ENCODE data around the gene ALKBH5.

The ALKBH5 gene

DNA sequence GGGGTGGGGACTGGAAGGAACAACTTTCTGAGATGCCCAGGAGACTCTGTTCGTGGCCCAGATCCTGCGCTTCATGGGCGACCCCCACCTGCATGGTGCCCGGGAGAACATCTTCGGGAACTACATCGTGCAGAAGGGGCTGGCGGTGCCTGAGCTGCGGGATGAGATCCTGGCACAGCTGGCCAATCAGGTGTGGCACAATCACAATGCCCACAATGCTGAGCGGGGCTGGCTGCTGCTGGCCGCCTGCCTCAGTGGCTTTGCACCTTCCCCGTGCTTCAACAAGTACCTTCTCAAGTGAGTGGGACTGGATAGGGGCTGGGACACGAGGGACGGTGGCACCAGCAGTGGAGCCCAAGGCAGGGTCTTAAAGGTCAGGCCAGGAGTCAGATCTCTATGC, 37.8 kb upstream of the ALKBH5 start:
- Mint-ChIP-seq H3K36me3 (ENCODE audit: insufficient read depth) (peaks cover 1% of the 10 kb centered on the region), H3K4me3 (no peak overlapping the region), H3K27me3 (no peaks in the 10 kb centered on the region), H3K9me3 (no peaks in the 10 kb centered on the region), H3K27ac (ENCODE audit: low read depth) (no peak overlapping the region), H3K4me1 (peaks cover 7% of the 10 kb centered on the region)
- no peak for DNase-seq (ENCODE audit: low spot score in 2 of 2)
- no peak for ATAC-seq (replicated peaks; ENCODE audit: extremely low read depth, poor library complexity, severe bottlenecking)

DNA sequence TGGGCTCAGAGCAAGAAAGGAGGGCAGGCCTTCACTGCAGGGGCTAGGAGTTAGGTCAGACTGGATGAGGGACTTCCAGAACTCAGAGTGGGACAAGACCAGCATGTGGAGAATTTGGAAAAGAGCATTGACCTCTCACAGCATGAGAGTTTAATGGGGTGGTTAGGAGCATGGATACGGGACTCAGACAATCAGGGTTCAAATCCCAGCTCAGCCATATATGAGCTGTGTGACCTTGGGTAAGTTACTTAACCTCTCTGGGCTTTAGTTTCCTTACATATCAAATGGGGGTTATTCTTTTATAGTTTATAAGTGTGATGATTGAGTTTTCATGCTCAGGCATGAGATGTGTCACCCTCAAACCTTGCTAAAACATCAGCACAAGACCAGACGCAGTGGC, 37.4 kb upstream of the ALKBH5 start:
- H3K4me1 Mint-ChIP-seq: peaks cover 2% of the 10 kb centered on the region
- no peaks in the 10 kb centered on the region for H3K27me3 Mint-ChIP-seq
- no peaks in the 10 kb centered on the region for H3K9me3 Mint-ChIP-seq
- ATAC-seq (replicated peaks; ENCODE audit: extremely low read depth, poor library complexity, severe bottlenecking): no peak
- no peak overlapping the region for H3K27ac Mint-ChIP-seq (ENCODE audit: low read depth)
- DNase-seq (ENCODE audit: low spot score in 2 of 2): no peak
- no peak overlapping the region for H3K4me3 Mint-ChIP-seq
- H3K36me3 Mint-ChIP-seq (ENCODE audit: insufficient read depth): peaks cover 1% of the 10 kb centered on the region

DNA sequence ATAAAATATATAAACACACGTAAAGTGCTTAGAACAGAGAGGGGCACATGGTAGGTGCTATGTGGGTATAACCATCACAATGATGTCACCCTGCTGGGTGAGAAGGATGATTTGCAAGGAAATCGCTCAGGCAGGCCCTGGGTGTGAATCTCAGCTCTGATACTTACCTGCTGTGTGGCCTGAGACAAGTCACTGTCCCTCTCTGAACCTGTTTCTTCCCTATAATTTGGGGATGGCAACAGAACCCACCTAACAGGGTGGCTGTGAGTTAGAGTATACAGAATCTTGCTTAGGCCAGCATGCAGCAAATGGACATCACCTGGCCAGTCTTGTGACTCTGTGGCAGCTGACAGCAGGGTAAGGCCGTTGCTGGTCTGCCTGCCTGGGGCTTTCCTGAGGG, 36.6 kb upstream of the ALKBH5 start:
- DNase-seq (ENCODE audit: low spot score in 2 of 2) (no peak), ATAC-seq (replicated peaks; ENCODE audit: extremely low read depth, poor library complexity, severe bottlenecking) (no peak)
- H3K27ac Mint-ChIP-seq (ENCODE audit: low read depth): no peak overlapping the region
- no peaks in the 10 kb centered on the region for H3K9me3 Mint-ChIP-seq
- H3K4me1 Mint-ChIP-seq: no peaks in the 10 kb centered on the region
- peaks cover 1% of the 10 kb centered on the region for H3K36me3 Mint-ChIP-seq (ENCODE audit: insufficient read depth)
- no peaks in the 10 kb centered on the region for H3K27me3 Mint-ChIP-seq
- H3K4me3 Mint-ChIP-seq: no peak overlapping the region

DNA sequence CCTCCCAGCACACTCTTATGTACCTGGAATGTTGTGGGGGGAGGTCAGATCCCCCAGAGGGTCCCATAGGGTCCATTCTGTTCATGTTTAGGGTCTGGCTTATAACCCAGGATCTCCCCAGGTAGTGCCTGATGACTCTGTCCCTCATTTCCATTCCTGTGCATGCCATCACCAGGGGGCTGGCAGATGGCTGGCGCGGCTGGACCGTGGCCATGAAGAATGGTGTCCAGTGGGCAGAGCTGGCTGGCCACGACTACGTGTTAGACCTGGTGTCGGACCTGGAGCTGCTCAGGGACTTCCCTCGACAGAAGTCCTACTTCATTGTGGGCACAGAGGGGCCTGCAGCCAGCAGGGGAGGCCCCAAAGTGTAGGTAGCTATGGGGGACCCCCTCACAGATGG, 35.0 kb upstream of the ALKBH5 start:
- H3K36me3 Mint-ChIP-seq (ENCODE audit: insufficient read depth): no peaks in the 10 kb centered on the region
- no peaks in the 10 kb centered on the region for H3K9me3 Mint-ChIP-seq
- H3K27ac Mint-ChIP-seq (ENCODE audit: low read depth): no peak overlapping the region
- peaks cover 3% of the 10 kb centered on the region for H3K4me1 Mint-ChIP-seq
- DNase-seq (ENCODE audit: low spot score in 2 of 2): no peak
- H3K4me3 Mint-ChIP-seq: no peak overlapping the region
- H3K27me3 Mint-ChIP-seq: no peaks in the 10 kb centered on the region
- ATAC-seq (replicated peaks; ENCODE audit: extremely low read depth, poor library complexity, severe bottlenecking): no peak

DNA sequence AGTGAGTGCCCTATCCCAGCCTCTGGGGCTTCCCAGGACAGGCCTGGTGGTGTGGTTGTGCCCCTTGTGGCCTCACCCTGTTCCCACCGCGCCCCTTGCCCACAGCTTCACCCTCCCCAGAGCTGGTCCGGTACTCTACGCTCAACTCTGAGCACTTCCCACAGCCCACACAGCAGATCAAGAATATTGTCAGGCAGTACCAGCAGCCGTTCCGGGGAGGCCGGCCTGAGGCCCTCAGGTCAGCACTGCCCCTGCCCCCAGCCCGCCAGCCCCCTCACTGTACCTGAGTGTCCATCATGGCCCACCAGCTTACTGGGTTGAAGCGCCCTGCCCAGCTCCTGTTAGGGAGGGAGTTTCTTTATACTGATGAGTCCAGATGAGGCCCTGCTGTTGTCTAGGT, 32.3 kb upstream of the ALKBH5 start:
- Mint-ChIP-seq H3K27ac (ENCODE audit: low read depth) (no peak overlapping the region), H3K9me3 (no peaks in the 10 kb centered on the region), H3K4me3 (no peak overlapping the region), H3K4me1 (peaks cover 9% of the 10 kb centered on the region), H3K36me3 (ENCODE audit: insufficient read depth) (no peaks in the 10 kb centered on the region), H3K27me3 (no peaks in the 10 kb centered on the region)
- no peak for ATAC-seq (replicated peaks; ENCODE audit: extremely low read depth, poor library complexity, severe bottlenecking)
- no peak for DNase-seq (ENCODE audit: low spot score in 2 of 2)

DNA sequence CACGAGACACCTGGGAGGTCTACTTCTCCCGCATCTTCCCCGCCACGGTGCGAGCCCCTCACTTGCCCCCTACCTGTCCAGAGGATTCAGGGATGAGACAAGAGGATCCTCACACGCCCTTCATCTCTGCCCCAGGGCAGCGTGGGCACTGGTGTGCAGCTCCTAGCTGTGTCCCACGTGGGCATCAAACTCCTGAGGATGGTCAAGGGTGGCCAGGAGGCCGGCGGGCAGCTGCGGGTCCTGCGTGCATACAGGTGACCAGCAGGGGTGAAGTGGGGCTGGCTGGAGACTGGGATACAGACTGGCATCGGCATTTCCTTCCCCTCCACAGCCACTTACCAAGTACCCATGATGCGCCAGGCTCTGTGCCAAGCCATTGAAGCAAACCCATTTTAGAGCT, 28.4 kb upstream of the ALKBH5 start:
- ATAC-seq (replicated peaks; ENCODE audit: extremely low read depth, poor library complexity, severe bottlenecking) (no peak), DNase-seq (ENCODE audit: low spot score in 2 of 2) (no peak)
- H3K36me3 Mint-ChIP-seq (ENCODE audit: insufficient read depth): peaks cover 4% of the 10 kb centered on the region
- H3K27me3 Mint-ChIP-seq: no peaks in the 10 kb centered on the region
- no peak overlapping the region for H3K27ac Mint-ChIP-seq (ENCODE audit: low read depth)
- H3K4me3 Mint-ChIP-seq: no peak overlapping the region
- no peaks in the 10 kb centered on the region for H3K9me3 Mint-ChIP-seq
- peaks cover 22% of the 10 kb centered on the region for H3K4me1 Mint-ChIP-seq

DNA sequence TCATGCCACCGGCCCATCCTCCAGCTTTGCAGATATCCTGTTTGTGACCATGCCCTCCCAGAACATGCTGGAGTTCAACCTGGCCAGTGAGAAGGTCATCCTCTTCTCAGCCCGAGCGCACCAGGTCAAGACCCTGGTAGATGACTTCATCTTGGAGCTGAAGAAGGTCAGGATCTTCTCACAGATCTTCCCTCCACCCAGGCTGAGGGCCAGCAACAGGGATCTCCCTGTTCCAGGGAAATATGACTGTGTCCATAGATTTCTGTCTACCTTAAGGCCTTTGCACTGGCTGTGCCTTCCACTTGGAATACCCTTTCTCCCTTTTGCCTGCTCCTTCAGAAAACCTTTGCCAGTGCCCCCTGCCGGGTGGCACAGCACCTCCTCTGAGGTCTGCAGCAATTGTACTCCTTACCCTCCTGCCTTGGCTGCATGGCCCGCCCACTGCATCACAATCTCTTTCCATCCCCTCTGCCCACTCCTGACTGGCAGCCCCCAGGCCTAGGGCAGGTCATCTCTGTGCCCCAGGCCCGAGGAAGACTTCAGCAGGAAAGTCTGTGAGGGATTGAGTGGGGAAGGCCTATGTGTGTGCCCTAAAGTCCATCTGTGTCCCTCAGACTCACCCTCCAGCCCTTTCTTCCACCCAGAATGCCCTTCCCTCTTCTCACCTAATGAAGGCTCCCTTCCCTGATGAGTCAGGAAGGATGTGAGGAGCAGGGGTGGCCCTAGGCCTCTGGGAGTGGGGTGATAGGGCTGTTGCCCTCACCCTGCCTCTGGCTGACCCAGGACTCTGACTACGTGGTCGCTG, 27.3 kb upstream of the ALKBH5 start:
- Mint-ChIP-seq H3K4me1 (peaks cover 22% of the 10 kb centered on the region), H3K27me3 (no peaks in the 10 kb centered on the region), H3K27ac (ENCODE audit: low read depth) (peak overlapping the region; percentile 79), H3K4me3 (no peak overlapping the region), H3K36me3 (ENCODE audit: insufficient read depth) (peaks cover 4% of the 10 kb centered on the region), H3K9me3 (no peaks in the 10 kb centered on the region)
- no peak for DNase-seq (ENCODE audit: low spot score in 2 of 2)
- ATAC-seq (replicated peaks; ENCODE audit: extremely low read depth, poor library complexity, severe bottlenecking): no peak

DNA sequence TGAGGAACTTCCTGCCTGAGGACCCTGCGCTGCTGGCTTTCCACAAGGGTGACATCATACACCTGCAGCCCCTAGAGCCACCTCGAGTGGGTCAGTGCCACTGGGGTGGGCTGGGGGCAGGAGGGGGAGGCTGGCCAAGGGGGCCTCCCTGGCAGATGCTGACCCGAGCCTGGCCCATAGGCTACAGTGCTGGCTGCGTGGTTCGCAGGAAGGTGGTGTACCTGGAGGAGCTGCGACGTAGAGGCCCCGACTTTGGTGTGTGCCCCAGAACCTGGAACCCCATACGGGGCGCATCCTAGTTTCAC, 26.7 kb upstream of the ALKBH5 start:
- H3K4me3 Mint-ChIP-seq: no peak overlapping the region
- H3K4me1 Mint-ChIP-seq: peaks cover 22% of the 10 kb centered on the region
- peaks cover 4% of the 10 kb centered on the region for H3K36me3 Mint-ChIP-seq (ENCODE audit: insufficient read depth)
- no peak overlapping the region for H3K27ac Mint-ChIP-seq (ENCODE audit: low read depth)
- no peaks in the 10 kb centered on the region for H3K27me3 Mint-ChIP-seq
- no peaks in the 10 kb centered on the region for H3K9me3 Mint-ChIP-seq
- ATAC-seq (replicated peaks; ENCODE audit: extremely low read depth, poor library complexity, severe bottlenecking): no peak
- no peak for DNase-seq (ENCODE audit: low spot score in 2 of 2)

DNA sequence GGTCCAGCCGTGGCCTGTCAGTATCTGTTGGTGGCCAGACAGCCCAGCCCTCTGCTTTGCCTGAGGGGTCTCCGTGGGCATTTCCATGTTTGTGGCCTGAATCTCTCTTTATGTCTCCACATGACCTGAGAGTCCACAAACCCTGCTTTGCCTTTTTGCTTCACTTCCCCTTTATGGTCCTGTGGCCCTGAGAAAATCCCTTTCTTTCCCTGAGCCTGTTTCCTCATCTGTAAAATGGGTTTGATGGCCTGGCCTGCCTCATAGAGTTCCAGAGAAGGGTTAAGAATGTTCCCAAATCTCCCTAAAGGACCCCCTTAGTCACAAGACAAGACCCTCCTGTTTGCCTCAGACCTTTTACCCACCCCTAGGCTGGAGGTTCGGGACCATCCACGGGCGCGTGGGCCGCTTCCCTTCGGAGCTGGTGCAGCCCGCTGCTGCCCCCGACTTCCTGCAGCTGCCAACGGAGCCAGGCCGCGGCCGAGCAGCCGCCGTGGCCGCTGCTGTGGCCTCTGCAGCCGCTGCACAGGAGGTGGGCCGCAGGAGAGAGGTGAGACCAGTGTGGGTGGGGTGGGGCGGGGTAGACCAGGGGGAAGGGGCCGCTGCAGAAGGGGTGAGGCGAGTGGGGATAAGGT, 26.2 kb upstream of the ALKBH5 start:
- H3K4me3 Mint-ChIP-seq: peak overlapping the region; percentile 80
- H3K36me3 Mint-ChIP-seq (ENCODE audit: insufficient read depth): peaks cover 4% of the 10 kb centered on the region
- H3K27me3 Mint-ChIP-seq: no peaks in the 10 kb centered on the region
- H3K9me3 Mint-ChIP-seq: no peaks in the 10 kb centered on the region
- peak overlapping the region; percentile 86 for H3K27ac Mint-ChIP-seq (ENCODE audit: low read depth)
- DNase-seq (ENCODE audit: low spot score in 2 of 2) (no peak), ATAC-seq (replicated peaks; ENCODE audit: extremely low read depth, poor library complexity, severe bottlenecking) (no peak)
- peaks cover 22% of the 10 kb centered on the region for H3K4me1 Mint-ChIP-seq

DNA sequence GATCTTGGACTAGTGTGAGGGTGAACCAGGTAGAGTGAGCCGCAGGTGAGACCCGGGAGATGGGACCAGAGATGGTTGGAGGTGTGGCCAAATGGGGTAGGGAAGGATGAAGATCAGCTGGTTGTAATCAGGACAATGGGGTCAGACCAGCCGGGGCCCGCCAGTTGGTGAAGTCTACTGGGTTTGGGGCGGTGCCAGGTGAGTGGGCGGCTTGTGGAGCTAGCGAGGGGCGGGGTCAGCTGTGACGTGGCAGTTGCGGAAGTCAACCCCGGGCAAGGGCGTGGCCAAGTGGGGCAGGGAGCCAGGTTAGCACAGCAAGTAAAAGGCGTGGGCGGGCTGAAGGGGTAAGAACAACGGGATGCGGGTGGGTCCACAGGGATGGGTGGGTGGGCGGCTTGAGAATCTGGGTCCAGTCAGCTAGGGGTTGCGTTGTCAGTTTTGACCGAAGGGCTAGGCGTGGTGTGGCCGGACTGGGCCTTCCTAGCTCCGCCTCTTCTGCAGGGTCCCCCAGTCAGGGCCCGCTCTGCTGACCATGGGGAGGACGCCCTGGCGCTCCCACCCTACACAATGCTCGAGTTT, 25.5 kb upstream of the ALKBH5 start:
- Mint-ChIP-seq H3K36me3 (ENCODE audit: insufficient read depth) (peaks cover 4% of the 10 kb centered on the region), H3K4me3 (peak overlapping the region; percentile 80), H3K27me3 (no peaks in the 10 kb centered on the region), H3K4me1 (peaks cover 22% of the 10 kb centered on the region), H3K27ac (ENCODE audit: low read depth) (peak overlapping the region; percentile 86), H3K9me3 (no peaks in the 10 kb centered on the region)
- DNase-seq (ENCODE audit: low spot score in 2 of 2) (peak; percentile 89 to 94), ATAC-seq (replicated peaks; ENCODE audit: extremely low read depth, poor library complexity, severe bottlenecking) (peak; percentile 86)

DNA sequence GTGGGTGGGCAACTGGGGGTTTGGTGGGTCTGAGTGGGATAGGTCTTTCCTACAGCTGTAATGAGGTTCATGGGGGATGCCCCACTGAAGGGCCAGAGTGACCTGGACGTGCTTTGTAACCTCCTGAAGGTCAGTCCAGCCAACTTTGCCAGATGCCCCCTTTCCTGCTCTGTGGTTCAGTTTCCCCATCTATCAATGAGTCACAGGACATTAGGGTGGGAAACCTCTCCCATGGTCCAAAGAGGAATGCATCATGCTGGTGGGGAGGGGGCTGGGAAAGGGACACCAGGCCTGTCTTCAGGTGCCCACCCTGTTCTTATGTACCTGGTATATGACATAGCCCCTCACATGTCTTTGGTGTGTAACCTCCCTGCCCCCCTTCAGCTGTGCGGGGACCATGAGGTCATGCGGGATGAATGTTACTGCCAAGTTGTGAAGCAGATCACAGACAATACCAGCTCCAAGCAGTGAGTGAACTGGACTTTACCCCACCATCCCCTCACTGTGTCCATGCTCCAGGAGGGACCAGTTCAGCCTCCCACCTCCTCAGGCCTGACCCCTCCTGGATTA, 24.0 kb upstream of the ALKBH5 start:
- Mint-ChIP-seq H3K36me3 (ENCODE audit: insufficient read depth) (peaks cover 4% of the 10 kb centered on the region), H3K9me3 (no peaks in the 10 kb centered on the region), H3K27me3 (no peaks in the 10 kb centered on the region), H3K4me1 (peaks cover 13% of the 10 kb centered on the region), H3K4me3 (peak overlapping the region; percentile 74), H3K27ac (ENCODE audit: low read depth) (peak overlapping the region; percentile 80)
- ATAC-seq (replicated peaks; ENCODE audit: extremely low read depth, poor library complexity, severe bottlenecking) (no peak), DNase-seq (ENCODE audit: low spot score in 2 of 2) (no peak)

DNA sequence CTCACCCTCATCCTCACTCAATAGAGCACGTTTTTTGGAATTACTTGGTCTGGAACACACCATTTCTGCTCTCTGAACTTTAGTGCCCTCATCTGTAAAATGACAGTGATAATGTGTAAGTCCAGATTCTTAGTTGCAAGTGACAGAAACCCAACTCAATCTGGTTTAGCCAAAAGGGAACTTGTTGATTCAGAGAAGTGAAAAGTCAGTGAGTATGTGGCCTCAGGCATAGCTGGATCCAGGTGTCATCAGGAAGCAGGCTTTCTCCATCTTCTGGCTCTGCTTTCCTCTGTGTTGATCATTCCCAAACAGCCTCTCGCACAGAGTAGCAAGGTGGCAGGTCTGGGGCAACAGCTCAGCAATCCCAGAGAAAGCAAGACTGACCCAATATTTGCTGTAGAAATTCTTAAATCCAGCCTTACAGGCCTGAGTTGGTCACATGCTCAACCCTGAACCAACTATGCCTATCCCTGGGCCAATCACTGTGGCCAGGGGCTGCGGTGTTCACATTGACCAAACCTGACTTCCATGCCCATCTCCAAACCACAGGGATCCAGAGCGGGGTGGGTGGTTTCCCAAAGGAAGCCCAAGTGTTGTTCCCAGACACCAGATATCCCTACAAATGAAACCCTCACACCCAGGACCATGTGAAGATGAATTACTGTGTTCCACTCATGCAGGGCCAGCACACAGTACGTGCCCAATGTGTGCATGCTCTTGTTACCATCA, 23.3 kb upstream of the ALKBH5 start:
- H3K27ac Mint-ChIP-seq (ENCODE audit: low read depth): no peak overlapping the region
- H3K9me3 Mint-ChIP-seq: no peaks in the 10 kb centered on the region
- no peaks in the 10 kb centered on the region for H3K27me3 Mint-ChIP-seq
- no peak for ATAC-seq (replicated peaks; ENCODE audit: extremely low read depth, poor library complexity, severe bottlenecking)
- peaks cover 13% of the 10 kb centered on the region for H3K4me1 Mint-ChIP-seq
- peaks cover 4% of the 10 kb centered on the region for H3K36me3 Mint-ChIP-seq (ENCODE audit: insufficient read depth)
- peak overlapping the region; percentile 22 for H3K4me3 Mint-ChIP-seq
- no peak for DNase-seq (ENCODE audit: low spot score in 2 of 2)

Measured in central memory CD8-positive, alpha-beta T cell (primary cell).